Right forelimb (tissue), 1 donor: ENCODE measurements around the gene AGAP3.

ENCODE experiments used
- DNase-seq: peaks from one replicate; pipeline ENCODE4 v3.0.0-alpha.2; 2018

Gene AGAP3

GRCh38 chr7:151189038-151189437 lies 102.8 kb downstream of the AGAP3 start:
- DNase-seq: no peak

GRCh38 chr7:151191544-151191943 lies 105.3 kb downstream of the AGAP3 start:
- DNase-seq: no peak

GRCh38 chr7:151192002-151192539 lies 105.8 kb downstream of the AGAP3 start:
- no peak for DNase-seq

GRCh38 chr7:151193203-151193978 lies 107.1 kb downstream of the AGAP3 start:
- no peak for DNase-seq
